C4-2B (cell line): Measurements from ENCODE around the gene RFNG.

Experiments
- H3K27ac ChIP-seq: fragments of 450-650 bp; 2 replicates; pipeline ENCODE4 v1.5.1; 2017
- CTCF ChIP-seq: fragments of 450-650 bp; conservative IDR thresholded peaks from 2 replicates; pipeline ENCODE4 v1.5.1; 2017; ENCODE audit warnings: mild to moderate bottlenecking
- ZFX ChIP-seq: fragments of 450-650 bp; IDR thresholded peaks from 2 replicates; pipeline ENCODE4 v1.6.1; 2017

Gene RFNG

GRCh38 chr17:82082456-82082855 lies 30.8 kb upstream of the RFNG start:
- no peak for TF ChIP-seq CTCF
- TF ChIP-seq ZFX: no peak

GRCh38 chr17:82081966-82082365 lies 30.4 kb upstream of the RFNG start:
- no peak overlapping the region for H3K27ac ChIP-seq
- TF ChIP-seq ZFX: no peak
- no peak for TF ChIP-seq CTCF

More at GRCh38 chr17:82082456-82082855, 30.8 kb upstream of the RFNG start:
- H3K27ac ChIP-seq: no peak overlapping the region

- TF ChIP-seq CTCF (no peak), ZFX (no peak)
- H3K27ac ChIP-seq: no peak overlapping the region
These were observed 29.9 kb upstream of the RFNG start for GRCh38 chr17:82081546-82081945.

GRCh38 chr17:82080789-82081464 lies 29.3 kb upstream of the RFNG start:
- no peak overlapping the region for H3K27ac ChIP-seq
- no peak for TF ChIP-seq ZFX
- TF ChIP-seq CTCF: no peak

GRCh38 chr17:82080048-82080788 lies 28.6 kb upstream of the RFNG start:
- TF ChIP-seq ZFX (no peak), CTCF (no peak)
- no peak overlapping the region for H3K27ac ChIP-seq

GRCh38 chr17:82079001-82079677 lies 27.5 kb upstream of the RFNG start:
- no peak overlapping the region for H3K27ac ChIP-seq
- TF ChIP-seq ZFX: no peak
- TF ChIP-seq CTCF: no peak

- no peak overlapping the region for H3K27ac ChIP-seq
- TF ChIP-seq ZFX (no peak), CTCF (no peak)
These were observed 26.8 kb upstream of the RFNG start for GRCh38 chr17:82078433-82078832.
